OCI-M2 (cell line): ENCODE results near the gene HTRA3.
"Not testable (repeated sequence)": the region's sequence is repeated elsewhere in the genome, so short reads cannot be mapped to it uniquely, and the experiment has no call there.

Experiments
- DNase-seq: peaks from one replicate; lab custom pipeline; 2025; ENCODE audit not compliant: unreplicated experiment; lab: John Stamatoyannopoulos, UW

Gene HTRA3

DNA sequence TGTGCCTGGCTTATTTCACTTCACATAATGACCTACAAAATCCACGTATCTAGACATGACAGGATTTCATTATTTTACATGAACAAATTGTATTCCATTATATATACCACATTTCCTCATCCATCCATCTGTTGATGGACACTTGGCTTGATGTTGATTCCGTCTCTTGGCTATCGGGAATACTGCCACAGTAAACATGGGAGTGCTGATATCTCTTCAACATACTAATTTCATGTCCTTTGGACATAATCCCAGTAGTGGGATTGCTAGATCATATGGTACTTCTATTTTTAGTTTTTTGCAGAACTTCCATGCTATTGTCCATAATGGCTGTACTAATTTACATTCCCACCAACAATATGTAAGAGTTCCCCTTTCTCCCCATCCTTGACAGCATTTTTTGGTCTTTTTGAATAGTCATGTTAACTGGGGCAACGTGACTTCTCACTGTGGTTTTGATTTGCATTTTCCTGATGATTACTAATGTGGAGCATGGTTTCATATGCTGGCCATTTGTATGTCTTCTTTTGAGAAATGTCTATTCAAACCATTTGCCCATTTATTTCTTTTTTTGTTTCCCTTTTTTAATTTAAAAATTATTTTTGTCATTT is 68.9 kb downstream of the HTRA3 start:
- DNase-seq = no peak

DNA sequence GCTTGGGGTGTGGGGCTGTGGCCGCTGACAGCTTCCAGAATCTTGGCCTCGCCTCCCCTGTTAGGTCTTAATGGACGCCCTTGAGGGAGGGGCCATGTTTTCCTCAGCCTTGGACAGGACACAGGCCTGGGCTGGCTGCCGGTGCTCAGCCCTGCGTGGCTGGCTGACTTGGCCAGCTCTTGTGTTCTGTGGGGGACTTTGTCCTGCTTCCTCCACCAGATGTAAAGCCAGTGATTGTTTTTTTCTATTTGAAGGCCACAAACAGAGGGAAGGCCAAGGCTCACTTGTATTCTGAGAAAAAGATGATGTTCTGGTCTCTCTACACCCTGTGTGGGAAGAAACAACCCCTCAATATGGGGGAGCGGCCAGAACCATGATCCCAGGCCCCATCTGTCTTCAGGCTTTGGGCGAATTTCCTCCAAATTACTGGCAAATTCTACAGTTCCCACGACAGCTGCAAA is 71.3 kb downstream of the HTRA3 start:
- no peak for DNase-seq

DNA sequence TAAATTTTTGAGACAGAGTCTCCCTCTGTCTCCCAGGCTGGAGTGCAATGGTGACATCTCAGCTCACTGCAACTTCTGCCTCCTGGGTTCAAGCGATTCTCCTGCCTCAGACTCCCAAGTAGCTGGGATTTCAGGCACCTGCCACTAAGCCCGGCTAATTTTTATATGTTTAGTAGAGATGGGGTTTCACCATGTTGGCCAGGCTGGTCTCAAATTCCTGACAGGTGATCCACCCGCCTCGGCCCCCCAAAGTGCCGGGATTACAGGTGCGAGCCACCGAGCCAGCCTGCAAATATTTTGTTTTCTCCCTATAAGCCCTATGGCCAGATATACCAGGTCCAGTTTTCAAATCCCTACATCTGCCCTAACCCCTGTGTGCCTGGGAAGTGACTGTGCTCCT is 71.7 kb downstream of the HTRA3 start:
- not testable (repeated sequence) for DNase-seq

DNA sequence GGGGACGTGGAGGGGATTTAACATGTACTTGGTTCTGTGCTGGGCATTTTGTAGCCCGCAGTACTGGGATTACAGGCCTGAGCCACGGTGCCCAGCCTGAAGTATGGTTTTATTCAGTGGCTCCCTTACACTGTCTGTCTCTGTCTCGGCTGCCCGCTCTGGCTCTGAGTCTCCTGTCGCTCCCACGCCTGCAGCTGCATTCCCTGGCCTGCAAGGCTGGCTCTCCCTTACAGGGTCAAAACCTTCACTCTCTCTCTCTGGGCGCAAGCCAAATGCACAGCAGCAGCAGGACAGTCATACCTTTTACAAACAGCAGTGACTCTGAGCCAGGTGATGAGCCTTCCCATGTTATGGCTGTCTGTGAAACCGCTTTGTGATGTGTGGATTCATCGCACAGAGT is 72.1 kb downstream of the HTRA3 start:
- no peak for DNase-seq

DNA sequence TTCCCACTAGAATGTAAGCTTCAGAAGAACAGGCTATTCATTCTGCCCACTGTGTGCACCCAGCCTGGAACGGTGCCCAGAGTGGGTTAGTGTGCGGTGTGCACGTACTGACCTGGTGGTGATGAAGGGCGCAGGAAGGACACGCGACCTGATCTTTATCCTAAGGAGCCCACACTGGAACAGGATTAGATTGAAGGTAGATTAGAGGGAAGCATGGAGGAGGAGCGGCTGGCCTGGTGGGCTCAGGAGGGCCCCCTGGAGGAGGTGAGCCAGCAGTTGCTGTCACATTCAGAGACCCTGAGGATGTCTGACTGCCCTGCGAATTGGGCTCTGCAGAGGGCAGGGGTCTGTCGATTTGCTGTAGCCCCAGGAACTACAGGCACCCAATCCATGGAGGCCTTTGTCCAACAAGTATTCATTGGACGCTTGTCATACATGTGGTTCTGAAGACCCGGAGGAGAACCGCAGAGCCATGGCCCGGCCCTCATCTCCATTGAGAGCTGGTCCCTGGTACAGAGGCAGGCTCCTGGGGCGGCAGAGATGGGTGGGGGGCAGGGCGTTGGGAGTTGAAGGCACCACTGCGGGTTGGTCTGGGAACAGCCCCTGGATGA is 73.2 kb downstream of the HTRA3 start:
- no peak for DNase-seq

DNA sequence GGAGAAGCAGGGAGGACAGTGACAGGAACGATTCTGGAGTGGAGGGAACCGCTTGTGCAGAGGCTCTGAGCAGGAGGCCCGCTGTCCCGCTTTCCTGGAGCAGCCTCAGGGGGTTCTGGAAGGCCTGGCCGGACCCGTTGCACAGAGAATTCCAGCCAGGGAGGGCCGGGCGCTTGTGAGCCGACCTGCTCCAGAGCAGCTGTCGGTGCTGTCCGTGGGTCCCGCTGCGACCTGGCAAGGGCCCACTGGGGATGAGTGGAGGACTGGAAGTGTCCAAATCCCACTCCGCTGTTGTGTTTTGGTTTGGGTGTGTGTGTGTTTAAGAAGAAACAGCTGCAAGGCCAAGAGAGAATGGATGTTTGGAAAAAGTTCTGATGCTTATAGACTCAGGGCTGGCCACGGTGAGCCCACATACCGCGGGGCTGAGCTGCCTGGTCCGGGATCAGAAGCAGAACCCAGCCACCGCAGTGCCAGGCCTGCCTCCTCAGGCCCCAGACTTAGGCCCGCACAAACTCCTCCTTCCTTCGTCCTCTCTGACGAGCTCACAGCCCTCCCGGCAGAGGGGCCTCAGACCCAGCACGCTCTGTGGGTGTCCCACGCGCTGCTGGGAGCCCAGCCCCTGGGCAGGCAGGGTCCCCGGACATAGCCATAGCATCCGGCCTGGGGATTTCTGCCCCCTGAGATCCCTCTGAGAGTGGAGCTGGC is 73.9 kb downstream of the HTRA3 start:
- no peak for DNase-seq

DNA sequence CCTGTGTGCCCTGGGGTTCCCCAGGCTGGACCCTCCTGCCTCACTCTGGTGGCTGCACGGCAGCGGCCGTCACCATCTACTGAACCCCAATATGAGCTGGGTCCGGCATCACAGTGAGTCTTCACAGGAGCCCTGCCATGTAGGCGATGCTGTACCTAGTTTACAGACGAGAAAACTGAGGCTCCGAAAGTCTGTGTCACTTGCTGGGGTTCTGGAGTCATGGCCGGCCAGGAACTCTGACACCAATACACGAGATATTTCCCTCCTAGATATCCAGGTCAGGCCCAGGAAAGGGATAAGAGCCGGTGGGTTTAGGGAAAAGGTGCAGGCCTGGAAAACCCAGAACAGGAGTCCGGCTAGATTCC is 74.4 kb downstream of the HTRA3 start:
- DNase-seq = no peak

DNA sequence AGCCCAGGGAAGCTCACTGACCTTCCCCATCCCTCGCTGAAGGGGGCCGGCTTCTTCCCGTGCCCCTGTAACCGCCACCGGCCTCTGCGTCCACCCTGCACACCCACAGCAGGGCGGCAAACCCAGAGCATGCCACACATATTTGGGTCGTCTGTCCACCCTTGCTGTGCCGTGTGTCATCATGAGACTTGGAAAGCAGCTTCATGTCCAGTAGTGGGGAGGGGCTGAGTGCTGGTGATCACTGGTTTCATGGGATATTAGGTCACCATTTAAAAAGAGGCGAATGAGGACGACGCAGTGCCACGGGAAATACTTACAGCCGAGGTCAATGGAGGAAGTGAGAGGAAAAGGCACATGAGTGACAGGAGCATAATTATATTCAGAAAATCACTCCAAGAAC is 74.8 kb downstream of the HTRA3 start:
- DNase-seq = no peak

DNA sequence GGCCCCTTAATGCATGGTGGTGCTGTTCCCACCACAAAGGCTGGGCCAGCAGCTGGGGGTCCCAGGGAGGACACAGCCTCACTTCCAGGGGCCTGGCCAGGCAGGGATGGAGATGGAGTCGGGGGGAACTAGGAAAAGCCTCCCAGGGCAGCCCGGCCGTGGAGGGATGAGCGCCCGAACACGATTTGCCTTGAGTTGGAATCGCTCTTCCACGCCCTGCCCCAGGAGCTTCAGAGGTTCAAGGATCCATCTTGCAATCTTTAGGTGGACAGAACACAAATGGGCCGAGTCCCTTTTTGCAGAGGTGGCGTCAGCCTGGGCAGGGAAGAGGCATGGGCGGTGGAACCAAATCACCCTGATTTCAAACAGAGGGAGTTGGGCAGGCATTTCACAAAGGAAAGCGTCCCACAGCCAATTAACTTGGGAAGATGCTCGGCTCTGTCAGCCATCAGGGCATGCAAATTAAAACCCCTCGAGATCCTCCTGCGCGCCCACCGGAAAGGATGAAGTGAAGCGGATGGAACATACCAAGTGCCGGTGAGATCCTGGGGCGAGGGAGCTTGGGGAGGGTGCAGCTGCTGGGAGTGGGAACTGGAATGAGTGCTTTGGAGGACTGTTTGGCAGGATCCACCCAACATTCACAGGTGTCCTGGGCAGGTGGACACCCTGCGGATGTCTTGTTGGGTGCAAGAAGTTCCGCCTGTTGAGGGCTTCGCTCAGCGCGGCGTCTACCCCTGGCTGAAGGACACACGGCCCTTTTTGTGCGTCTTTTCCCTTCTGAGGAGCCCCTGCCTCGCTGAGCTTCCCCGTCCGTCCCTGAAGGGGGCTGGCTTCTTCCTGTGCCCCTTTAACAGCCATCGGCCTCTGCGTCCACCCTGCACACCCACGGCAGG is 75.7 kb downstream of the HTRA3 start:
- DNase-seq = no peak

DNA sequence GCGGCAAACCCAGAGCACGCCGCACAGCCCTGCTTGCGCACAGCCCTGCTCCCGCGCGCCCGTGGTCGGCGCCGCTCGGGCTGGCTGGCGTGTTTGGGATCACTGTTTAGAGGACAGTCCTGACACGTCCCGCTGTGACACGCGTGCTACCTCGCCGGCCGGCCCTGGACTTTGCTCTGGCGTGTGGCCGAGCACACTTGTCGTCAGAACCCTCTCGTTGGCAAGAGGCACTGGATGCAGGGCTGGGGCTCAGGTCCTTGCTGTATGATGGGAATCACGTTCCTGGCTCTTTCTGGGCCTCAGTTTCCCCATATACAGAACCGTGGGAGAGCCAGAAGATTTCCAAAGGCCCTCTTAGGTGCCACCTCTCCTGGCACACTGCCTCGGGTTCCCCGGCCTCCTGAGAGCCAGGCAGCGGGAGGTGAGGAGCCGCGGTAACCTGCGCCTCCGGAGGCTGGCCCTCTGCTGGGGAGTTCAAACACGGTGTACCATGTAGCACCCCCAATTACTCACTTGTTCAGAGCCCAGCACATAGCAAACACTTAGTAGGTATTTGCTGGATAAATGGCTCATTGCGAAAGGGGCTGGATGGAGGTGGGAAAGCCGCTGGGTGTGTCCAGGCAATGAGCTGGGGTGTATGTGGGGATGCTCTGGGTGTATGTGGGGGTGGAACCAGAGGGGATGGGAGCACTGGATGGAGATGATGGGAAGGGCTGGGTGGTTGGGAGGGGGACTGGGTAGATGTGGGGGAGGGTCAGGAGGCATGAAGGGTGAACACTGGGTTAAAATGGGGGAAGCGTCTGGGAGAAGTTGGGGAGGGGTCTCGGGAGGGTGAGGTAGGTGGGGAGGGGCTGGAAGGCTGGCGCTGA is 76.6 kb downstream of the HTRA3 start:
- DNase-seq = no peak

DNA sequence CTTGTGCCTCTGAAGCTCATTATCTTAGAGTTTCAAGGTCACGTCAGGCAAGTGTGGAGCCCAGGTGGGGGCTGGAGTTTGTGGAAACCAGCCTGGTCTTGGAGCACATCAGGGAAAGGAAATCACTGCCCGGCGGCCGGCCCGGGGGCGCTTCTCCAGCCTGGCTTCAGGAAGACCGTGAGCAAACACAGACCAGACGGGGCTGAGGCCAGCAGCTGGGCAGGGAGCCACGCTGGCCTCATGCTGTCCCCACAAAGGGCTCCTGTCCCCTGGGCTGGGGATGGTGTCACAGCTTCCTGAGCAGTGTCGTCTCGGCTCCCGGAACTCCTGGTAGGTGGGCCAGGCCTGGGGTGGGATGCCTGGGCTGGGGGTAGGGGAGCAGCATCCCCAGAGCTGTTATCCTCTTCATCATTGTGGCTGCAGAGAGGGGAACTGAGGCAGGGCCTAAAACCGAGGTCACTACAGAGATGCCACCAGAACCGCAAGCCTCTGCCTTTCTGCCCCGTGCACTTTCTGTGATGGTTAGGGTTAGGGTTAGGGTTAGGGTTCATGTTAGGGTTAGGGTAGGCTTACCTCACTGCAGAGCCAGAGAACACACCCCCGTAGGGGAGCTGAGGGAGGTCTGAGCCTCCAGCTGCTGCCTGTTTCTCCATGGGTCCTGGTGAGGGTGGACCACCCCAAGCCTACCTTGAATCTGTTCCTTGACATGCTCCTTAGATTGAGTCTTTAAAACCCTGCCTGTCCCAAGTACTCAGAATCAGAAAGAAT is 77.5 kb downstream of the HTRA3 start:
- no peak for DNase-seq

DNA sequence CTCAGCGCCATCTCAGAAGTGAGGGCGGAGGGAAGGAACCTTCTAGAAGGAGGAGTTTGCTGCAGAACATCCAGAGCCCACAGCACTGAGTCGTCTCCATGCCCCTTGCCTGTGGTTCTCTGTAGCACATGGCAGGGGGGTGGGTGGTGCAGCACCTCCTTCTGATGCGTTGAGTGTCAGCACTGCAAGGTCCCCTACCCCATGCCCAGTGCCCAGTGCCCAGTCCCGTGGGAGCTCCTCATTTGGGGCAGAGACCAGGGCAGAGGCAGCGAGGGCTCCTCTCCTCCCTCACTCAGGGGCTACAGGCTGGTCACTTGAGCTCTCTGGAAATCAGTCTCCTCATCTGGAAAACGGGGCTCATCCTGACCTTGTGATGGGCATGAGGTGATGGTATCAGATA is 78.1 kb downstream of the HTRA3 start:
- DNase-seq = no peak

DNA sequence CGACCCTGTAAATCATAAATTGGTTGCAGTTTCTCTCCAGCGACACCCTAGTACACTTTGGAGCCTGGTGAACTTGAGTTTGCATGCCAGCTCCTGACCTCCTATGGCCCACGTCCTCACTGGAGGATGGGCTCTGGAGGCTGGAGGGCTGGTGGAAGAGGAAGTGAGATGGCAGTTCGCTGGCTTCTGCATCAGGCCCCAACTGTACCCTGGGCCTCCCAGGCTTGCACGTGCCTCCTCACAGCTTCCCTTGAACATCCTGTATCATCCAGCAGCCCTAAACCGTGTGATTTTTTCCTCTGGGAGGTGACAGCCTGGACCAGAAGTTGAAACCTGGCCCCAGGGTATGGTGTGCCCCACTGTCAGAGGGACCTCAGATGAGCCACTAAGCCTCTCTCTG is 78.5 kb downstream of the HTRA3 start:
- no peak for DNase-seq

DNA sequence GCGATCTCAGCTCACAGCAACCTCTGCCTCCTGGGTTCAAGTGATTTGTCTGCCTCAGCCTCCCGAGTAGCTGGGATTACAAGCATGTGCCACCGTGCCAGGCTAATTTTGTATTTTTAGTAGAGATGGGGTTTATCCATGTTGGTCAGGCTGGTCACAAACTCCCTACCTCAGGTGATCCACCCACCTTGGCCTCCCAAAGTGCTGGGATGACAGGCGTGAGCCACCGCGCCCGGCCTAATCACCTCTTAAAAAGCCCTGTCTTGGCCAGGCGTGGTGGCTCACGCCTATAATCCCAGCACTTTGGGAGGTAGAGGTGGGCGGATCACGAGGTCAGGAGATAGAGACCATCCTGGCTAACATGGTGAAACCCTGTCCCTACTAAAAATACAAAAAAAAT is 79.7 kb downstream of the HTRA3 start:
- not testable (repeated sequence) for DNase-seq

DNA sequence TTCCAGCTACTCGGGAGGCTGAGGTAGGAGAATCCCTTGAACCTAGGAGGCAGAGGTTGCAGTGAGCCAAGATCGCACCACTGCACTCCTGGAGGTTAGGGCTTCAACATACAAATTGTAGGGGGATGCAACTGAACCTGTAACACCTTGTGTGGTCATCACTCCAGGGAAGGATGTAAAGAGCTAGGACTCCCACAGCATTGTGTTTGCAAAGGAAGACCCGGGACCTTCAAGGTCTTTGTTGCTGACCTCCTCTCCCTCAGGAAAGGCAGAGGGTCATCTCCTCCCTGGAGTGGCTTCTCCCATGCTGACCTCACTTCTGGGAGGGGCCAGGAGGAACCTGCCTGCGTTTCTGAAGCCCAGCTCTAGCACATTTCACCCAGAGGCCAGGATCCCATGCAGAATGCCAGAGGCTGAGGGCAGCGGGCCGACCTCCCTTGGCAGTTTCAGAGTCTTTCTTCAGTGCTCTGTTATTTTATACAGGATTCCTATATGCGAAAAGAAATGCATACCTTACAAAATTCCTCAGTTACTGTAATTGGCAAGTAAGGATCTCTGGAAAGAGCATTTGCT is 80.2 kb downstream of the HTRA3 start:
- DNase-seq = no peak

DNA sequence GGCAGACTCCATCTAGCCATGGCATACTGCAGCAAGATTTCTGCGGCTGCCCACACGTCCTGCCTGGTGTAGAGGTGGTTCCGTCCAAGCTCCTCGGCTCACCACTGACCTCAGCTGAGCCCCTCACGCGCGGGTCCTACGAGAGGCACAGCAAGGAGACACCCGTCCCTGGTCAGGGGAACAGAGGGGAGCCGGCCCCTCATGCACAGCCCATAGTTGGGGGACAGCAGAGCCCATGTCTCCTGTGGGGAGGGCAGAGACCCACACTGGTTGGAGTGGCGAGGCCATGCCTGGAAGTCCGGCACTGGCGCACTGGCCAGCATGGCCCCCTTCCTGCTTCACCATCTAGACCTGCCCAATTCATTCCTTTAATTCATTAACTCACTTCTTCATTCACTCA is 80.8 kb downstream of the HTRA3 start:
- no peak for DNase-seq

DNA sequence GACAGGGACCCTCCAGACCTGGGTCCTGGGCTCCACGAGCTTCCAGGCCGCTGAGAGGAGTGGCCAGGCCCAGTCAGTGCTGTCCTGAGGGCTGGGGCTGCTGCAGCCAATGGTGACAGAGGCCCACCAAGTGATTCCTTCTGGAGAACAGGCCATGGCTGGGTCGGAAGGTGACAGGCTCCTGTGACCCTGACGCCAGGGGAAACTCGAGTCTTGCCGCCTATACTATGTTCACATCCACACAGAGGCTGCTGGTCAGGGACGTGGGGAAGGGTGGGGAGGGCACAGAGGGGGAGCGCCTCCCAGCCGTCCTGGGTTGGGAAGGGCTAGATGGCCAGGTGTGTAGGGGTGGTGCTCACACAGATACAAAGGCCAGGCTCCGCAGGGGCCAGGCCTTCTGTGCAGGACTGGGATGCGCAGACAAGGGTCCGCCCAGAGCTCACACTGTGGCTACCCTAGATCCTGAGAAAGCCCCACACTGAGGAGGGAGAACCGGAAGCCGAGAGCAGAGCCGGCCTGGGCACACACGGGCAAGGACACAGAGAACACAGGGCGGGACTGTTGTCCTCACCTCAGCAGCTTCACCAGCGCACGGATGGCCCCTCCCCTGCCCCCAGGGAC is 81.4 kb downstream of the HTRA3 start:
- no peak for DNase-seq

DNA sequence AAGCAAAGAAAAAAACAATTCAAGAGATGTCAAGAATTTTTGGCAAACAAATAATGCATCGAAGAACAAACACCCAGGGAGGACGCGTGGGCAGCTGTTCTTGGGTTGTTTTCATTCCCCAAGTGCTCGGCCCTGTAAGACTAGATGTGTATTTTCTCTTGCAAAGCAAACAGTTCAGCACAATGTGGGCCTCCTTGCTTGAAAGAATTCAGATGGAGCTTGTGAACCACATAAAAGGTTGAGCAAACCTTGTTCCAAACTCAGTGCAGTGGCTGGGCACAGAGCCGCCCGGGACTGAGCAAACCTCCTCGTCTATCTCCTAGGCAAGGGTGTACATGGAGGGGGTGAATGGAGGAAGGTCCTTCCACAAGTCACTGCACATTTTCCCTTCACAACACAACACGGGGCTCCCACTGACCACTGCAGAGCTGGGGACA is 82.4 kb downstream of the HTRA3 start:
- no peak for DNase-seq
